A549 treated with CpdA at 1 μM for 4 hours (cell line): ENCODE data around the gene GCM1. TPM values are rescaled to one million over a fixed set of nuclear protein-coding genes. Genes with fewer than 3 reads are reported as not detected.

Source experiments
- total RNA-seq: library from RNA; stranded (reverse); fragments of 200-300 nt; extraction: Qiagen RNA extraction; gene quantifications from 5 replicates; pipeline ENCODE4 v1.2.3, GENCODE V29; 2022; ENCODE audit warnings: low read depth

The GCM1 gene
- 0.06 to 0.07 TPM in 2 of 5 replicates, not detected in the others for total RNA-seq

GRCh38 chr6:53148684-53149083 is at the start of gene GCM1:
GCM1 (minus strand) TSS chr6:53148841; CDS start chr6:53145632, 3,209 bp downstream.

Other genes with a start within 250 kb of the GCM1 start
- gene GSTA3, start 239.1 kb downstream of the GCM1 start, total RNA-seq = not detected in 5 replicates
- gene GSTA4, start 153.6 kb downstream of the GCM1 start, total RNA-seq = 7.3 to 8.9 TPM (median 7.4 TPM) in 5 replicates
- gene CILK1, start 87.0 kb downstream of the GCM1 start, total RNA-seq = 2.4 to 3.4 TPM (median 2.6 TPM) in 5 replicates
- gene FBXO9, start 83.4 kb downstream of the GCM1 start, total RNA-seq = 34.5 to 41.4 TPM (median 38.2 TPM) in 5 replicates
- gene ELOVL5, start 200.1 kb upstream of the GCM1 start, total RNA-seq = 64.8 to 71.9 TPM (median 69.5 TPM) in 5 replicates